HG02970 (cell line): ENCODE data around the gene DDX39A.
"Not testable (repeated sequence)": the region's sequence is repeated elsewhere in the genome, so short reads cannot be mapped to it uniquely, and the experiment has no call there.

Experiments
- ATAC-seq: cut with Tn5 transposase; IDR thresholded peaks from one replicate; pipeline ENCODE4 v1.9.1; 2021; ENCODE audit warnings: mild to moderate bottlenecking, moderate library complexity, moderate number of reproducible peaks; ENCODE audit not compliant: unreplicated experiment, low FRiP score

The DDX39A gene

DNA sequence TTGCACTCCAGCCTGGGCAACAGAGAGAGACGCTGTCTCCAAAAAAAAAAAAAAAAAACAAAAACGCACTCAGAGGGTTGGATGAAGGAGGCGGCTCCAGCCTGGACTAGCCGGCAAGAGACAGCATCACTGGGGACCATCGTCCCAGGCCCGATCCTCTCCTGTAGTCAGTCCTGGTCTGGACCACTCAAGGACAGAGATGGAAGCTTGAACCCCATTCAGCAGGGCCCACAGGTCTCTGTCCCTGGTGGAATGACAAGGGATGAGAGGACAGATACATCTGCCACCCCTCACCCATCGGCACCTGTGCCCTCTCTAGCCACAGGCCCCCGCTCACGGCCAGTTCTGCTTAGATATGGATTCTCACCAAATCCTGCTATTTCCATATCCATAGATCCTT is 23.9 kb downstream of the DDX39A start:
- no peak for ATAC-seq

- no peak for ATAC-seq
Observed at GRCh38 chr19:14394167-14394566, 25.0 kb downstream of the DDX39A start.

DNA sequence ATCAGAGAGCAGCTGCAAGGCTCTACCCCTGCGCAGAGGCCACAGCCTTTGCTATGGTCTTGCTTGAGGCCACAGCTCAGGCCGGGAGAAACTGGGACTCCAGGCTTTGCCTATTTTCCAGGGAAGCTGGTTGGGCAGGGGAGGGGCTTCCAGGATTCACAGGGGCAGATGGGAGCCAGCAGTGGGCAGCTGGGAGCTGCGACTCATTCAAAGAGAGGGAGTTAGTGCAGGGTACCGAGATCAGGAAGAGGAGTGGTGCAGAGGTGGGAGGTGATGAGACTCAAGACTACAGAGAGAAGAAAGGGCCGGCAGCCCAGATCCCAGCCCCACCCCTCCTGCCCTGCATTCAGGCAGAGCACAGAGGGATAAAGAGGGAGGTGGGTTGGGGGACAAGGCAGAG is 25.8 kb downstream of the DDX39A start:
- ATAC-seq: no peak

DNA sequence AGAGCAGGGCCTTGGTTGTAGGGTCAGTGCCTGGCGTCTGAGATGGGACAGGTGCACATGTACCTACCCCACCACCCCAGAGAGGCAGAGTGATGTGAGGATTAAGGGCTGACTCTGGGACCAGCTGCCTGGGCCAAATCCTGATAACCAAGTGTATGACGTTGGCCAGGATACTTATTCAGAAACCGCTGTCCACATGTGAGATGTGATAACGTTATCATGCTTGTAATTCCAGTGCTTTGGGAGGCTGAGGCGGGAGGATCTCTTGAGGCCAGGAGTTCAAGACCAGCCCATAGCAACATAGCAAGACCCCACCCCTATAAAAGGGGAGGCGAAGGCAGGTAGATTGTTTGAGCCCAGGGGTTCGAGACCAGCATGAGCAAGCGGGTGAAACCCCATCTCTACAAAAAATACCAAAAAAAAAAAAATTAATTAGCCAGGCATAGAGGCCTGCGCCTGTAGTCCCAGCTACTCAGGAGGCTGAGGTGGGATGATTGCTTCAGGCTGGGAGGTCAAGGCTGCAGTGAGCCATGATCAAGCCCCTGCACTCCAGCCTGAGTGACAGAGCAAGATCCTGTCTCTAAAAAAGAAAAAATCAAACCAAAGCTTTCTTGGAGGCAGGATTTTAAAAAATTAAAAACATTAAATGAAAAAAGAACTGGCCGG is 27.9 kb downstream of the DDX39A start:
- ATAC-seq: no peak

GRCh38 chr19:14390548-14390947 is 28.6 kb downstream of the DDX39A start:
- no peak for ATAC-seq

DNA sequence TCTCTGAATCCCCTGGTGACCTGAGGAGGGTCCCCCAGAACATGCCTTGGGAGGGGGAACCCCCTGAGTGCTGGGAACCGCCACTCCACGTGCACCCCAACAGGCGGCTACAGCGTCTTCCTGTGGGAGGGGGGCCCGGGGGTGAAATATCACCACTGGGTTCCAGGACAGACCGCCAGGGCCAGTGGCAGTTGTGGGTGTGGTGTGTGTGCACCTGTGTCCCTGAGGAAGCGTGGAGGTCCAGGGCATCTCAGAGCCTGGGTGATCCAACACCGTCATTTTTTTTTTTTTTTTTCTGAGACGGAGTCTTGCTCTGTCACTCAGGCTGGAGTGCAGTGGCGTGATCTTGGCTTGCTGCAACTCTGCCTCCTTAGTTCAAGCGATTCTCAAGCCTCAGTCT is 33.6 kb downstream of the DDX39A start:
- ATAC-seq: no peak

DNA sequence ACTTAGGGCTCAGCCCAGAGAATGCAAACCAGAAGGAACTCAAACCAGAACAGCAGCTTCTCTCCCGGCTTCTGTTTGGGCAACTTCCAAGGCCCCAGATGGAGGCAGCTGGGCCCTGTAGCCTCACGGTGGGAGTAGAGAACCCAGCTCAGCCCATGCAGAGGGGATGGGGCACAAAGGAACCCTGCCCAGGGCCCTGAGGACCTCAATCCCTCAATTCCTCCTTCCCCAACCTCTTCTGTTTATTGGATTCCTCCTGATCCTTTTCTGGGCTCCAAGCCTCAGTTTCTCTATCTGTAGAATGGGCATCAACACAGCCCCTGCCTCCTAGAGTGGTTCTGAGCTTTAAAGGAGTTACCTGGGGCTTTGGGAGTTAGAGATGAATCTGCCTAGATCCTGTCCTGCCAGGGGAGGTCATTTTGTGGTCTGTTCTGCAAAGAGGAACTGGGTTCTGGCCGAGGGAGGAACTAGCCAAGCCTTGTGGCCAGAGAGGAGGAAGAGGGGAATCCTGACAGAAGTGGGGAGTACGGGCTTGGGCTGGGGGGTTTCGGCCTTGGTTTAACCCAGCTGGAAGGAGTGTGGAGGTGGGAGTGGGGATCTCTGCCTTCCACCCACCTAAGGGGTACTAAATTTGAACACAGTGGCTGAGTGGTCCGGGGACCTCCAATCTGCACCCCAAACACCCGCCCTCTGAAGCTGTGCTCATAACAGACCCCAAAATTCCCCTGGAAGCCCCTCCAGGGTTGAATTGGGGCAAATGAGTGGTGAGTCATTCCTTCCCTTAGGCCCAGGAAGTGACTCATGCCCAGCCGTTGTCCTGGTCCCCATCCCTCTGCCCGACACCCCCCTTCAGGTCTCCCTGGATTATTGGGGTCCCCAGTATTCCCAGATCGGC is 35.2 kb downstream of the DDX39A start:
- no peak for ATAC-seq

- ATAC-seq: no peak
Observed at GRCh38 chr19:14381689-14382474, 37.3 kb downstream of the DDX39A start.

GRCh38 chr19:14379294-14380065 is 39.7 kb downstream of the DDX39A start:
- no peak for ATAC-seq

DNA sequence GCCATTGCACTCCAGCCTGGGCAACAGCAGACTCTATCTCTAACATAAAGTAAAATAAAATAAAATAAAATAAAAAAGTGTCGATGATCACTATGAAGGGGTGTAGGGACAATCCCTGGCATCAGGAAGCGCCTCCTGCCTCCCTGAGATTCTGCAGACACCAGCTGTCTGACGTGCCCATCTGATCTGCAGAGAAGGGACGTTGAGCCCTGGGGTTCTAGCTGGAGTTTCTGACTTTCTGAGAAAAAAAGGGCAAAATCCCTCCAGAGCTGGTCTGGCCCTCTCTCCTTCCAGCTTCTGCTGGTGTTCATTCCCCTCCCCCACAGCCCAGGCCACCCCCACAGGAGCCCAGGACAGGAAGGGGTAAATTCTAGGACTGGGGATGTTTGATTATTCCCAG is 40.3 kb downstream of the DDX39A start:
- ATAC-seq: no peak

DNA sequence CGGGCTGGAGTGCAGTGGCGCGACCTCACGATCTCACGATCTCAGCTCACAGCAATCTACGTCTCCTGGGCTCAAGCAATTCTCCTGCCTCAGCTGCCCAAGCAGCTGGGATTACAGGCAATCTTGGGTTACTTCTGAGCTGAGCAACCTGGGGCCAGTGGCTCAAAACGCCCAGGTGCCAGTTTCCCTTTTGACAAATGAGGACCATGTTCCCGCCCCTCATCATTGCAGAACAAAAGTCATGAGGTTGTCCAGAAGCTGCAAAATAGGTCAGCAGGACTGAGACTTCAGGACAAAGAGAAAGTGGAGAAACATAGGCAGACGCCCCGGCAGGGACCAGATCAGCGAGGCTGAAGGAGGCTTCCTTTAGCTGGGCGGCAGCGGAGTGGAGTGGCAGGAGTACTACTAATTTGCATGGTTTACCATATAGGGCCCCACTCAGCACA is 41.2 kb downstream of the DDX39A start:
- ATAC-seq: no peak

DNA sequence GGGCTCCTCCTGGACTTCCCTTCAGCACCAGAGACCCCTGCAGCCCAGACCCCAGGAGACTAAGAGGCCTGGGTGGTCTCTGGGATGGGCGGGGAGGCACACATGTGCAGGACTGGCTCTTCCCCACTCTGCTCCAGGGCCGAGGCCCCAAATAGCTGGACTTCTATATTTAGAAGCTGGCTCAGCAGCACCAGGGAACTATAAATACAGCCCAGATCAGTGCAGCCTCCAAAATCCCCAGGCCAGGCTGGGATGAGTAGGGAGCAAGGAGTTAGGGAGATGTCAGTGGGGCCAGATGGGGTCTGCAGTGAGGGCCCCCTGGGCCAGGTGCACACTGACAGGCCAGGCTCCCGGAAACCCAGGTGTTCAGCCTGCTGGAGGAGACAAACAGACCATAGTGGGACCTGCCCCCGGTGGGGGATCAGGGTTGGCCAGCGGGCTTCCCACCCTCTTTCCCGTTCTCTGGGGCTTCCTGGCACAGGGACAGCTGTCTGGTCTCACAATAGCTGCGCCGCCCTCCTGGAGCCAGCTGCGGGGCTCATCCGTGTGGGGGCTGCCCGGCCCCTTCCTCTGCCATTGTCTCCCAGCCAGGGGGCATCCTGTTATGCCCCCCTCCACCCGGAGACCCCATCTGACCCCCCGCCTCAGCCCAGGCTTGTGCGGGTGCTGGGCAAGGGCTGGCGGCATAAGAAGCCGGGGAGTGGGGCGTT is 43.4 kb downstream of the DDX39A start:
- no peak for ATAC-seq

DNA sequence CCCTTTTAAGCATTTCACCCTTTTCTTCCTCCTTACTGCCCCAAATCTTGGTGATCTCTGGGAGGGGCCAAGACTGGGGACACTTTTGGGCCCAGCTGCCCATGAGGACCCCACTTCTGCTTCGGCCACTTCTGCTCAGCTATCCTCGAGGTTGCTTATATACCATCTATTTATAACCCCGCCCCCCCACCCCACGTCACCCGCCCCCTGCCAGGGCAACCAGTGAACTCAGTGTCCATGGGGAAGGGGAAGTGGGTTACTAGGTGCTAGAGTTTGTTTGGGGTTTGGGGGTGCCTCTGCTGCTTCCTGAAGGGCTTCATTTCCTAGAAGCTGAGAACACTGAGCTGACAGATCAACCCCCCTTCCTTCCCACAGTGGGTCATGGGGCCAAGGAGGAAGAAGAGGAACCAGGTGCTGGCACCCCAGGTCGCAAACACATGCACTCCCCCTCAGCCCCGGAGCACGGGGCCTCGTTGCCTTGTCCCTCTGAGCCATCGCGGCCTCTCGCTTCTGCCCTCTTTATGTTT is 44.0 kb downstream of the DDX39A start:
- ATAC-seq: no peak

GRCh38 chr19:14374313-14374712 is 44.8 kb downstream of the DDX39A start:
- not testable (repeated sequence) for ATAC-seq

GRCh38 chr19:14372384-14373077 is 46.6 kb downstream of the DDX39A start:
- ATAC-seq: not testable (repeated sequence)

GRCh38 chr19:14371301-14371821 is 47.8 kb downstream of the DDX39A start:
- ATAC-seq: no peak

DNA sequence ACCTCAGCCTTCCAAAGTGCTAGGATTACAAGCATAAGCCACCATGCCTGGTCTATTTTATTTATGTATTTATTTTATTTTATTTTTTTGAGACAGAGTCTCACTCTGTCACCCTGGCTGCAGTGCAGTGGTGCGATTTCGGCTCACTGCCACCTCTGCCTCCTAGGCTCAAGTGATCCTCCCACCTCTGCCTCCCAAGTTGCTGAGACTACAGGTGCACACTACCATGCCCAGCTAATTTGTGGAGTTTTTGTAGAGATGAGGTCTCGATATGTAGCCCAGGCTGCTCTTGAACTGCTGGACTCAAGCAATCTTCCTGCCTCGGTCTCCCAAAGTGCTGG is 48.2 kb downstream of the DDX39A start:
- no peak for ATAC-seq

- ATAC-seq: no peak
Observed at GRCh38 chr19:14370169-14370939, 48.8 kb downstream of the DDX39A start.
